HG03103 (cell line): ENCODE data around the gene RAB4B.
"Not testable (repeated sequence)": the region's sequence is repeated elsewhere in the genome, so short reads cannot be mapped to it uniquely, and the experiment has no call there.

Source experiments
- ATAC-seq: cut with Tn5 transposase; IDR thresholded peaks from one replicate; pipeline ENCODE4 v1.9.1; 2021; ENCODE audit warnings: low read depth; ENCODE audit not compliant: unreplicated experiment

The RAB4B gene

DNA sequence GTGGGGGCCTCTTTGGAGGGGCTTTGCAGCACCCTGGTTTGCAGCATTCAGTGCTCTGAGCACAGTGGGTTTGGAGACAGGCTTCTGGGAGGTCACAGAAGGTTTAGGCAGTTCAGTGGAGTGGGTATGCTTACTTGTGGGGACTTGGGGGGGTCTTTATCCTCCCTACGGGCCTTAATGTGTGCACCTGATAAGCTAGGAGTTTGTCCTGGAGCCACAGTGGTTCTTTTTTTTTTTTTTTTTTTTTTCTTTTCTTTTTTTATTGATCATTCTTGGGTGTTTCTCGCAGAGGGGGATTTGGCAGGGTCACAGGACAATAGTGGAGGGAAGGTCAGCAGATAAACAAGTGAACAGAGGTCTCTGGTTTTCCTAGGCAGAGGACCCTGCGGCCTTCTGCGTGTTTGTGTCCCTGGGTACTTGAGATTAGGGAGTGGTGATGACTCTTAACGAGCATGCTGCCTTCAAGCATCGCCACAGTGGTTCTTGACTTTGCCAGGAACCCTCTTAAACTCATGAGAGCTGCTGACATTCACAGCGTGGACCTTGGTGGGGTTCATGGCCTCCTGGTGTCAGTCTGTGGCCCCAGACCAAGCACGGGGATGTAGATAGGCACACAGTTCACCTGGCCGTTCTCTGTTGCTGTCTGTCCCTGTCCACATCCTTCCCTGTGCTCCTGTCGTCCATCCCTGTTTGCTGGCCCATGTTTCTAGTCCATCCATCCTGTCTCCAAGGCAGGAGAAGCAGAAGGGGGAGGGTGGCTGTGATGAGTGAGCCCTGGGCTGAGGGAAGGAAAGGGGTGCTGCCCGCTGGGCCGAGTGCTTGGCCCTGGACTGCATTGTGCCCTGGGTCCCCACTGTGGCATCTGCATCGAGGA, 23.6 kb downstream of the RAB4B start:
- no peak for ATAC-seq

DNA sequence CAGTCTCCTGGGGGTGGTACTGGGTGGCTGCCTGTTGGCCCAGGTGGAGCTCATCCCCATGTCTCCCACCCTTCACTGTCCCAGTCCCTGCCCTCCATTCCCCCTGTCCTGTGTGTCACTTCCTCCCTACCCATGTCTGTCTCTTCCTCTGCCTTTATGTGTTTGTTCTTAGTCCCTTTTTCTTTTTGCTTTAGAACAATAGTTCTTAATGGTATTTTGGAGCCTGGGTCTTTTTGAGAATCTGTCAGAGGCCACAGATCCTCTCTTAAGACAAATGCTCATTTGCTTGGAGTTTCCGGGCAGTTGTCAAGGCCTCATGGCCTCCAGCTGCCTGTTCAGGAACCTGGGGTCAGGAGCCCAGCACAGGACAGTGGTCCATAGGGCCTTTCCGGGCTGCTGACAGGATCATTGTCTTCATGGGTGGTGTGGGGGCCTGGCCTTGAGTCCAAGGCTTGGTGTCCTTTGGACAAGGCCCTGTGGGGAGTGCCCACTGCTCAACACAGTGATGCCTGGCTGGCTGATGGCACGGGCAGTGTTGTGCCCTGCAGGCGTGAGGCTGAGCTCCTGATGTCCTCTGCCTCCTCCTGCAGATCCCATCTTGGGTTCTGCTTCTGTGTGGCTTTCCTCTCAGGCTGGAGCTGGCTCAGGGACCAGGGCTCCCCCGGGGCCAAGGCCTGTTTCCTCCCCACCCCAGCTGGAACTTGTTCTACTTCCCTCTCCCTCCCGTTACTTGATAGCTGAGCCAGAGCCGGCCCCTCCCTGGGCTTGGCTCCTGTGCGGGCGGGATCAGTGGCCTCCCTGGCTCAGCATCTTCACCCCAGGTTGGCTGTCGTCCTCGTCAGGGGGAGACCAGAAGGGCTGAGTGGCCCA, 24.5 kb downstream of the RAB4B start:
- no peak for ATAC-seq

DNA sequence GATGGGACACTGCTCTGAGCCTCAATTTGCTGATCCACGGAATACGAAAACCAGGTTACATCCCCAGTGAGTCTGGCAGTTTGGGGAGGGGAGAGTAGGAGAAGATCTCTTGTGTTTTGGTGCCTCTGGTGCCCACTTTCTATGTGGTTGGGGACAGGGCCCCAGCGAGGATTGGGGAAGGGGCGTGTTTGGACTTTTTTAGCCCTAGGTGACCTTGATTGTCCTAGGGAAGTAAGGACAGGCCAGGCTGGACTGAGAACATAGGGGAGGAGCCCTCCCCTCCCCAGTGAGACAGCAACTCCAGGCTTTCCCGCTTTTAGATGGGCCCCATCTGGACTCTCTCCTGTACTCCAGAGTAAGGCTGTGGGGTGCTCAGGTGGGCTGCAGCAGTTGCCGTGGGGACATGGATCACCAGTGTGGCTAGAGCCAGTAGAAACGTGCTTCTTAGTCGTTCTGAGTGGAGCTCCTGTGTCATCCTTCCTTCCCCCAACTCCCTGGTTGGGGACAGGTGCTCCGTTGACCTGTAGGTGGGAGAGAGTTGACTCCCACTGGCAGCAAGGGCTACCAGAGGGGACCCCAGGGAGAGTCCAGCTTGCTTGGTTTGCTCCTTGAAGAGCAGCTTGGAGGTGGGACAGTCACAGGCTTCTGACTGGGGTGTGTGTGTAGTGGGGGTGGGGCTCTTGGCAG, 25.3 kb downstream of the RAB4B start:
- ATAC-seq, result no peak

GRCh38 chr19:40803857-40804782, 26.1 kb downstream of the RAB4B start:
- no peak for ATAC-seq

DNA sequence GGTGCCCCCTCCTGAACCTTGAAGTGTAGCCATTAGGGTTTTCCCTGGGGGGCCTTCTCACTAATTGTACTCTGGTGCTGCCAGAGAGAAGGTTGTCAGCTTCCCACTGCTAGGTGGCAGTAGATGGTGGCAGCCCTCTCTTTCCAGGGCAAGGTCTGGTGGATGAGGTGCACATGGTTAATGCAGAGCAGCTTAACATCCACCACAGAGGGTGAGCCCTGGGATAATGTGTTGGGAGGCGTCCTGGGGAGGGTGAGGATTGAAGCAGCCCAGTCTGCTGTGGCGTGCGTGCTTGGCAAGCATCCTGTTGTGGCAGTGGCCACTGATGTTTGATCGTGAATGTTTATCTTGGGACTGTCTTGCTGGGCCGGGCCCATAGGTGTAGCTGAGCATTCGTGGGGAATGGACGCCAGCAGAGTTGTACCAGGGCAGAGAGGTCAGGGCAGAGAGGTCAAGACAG, 26.8 kb downstream of the RAB4B start:
- no peak for ATAC-seq

GRCh38 chr19:40805258-40805868, 27.3 kb downstream of the RAB4B start:
- ATAC-seq, result no peak

DNA sequence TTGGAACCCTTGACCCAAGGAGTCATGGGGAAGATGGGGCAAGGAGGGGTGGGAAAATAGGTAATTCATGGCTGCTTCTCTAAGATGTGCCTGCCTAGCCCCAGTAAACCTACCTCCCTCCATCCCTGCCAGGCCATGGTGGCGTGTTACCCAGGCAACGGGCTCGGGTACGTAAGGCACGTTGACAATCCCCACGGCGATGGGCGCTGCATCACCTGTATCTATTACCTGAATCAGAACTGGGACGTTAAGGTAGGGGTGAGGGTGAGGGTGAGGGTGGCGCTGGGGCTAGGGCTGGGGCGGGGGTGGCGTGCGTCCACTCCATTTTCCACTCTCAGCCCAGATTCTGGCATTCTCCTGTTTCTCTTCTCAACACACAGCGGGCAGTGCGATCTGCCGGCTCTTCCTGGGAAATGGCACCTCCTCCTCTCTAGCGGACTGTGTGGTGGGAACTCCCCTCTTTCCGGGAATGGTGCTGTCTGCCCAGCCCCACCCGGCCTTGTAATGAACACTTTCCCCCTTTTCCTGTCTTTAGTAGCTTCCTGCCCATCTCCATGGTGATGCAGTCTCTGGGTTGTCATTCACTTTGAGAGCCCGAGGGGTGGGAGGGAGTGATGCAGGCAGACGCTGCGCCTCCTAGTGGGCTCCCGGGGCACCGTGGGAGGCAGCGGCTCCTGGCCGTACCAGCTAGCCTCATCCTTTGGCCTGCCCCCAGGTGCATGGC, 28.5 kb downstream of the RAB4B start:
- ATAC-seq, result no peak

- no peak for ATAC-seq
These were observed 29.3 kb downstream of the RAB4B start for GRCh38 chr19:40807147-40808020.

DNA sequence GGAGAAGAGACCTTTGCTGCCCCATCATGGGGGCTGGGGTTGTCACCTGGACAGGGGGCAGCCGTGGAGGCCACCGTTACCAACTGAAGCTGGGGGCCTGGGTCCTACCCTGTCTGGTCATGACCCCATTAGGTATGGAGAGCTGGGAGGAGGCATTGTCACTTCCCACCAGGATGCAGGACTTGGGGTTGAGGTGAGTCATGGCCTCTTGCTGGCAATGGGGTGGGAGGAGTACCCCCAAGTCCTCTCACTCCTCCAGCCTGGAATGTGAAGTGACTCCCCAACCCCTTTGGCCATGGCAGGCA, 29.9 kb downstream of the RAB4B start:
- no peak for ATAC-seq

GRCh38 chr19:40808497-40808896, 30.4 kb downstream of the RAB4B start:
- ATAC-seq, result no peak

DNA sequence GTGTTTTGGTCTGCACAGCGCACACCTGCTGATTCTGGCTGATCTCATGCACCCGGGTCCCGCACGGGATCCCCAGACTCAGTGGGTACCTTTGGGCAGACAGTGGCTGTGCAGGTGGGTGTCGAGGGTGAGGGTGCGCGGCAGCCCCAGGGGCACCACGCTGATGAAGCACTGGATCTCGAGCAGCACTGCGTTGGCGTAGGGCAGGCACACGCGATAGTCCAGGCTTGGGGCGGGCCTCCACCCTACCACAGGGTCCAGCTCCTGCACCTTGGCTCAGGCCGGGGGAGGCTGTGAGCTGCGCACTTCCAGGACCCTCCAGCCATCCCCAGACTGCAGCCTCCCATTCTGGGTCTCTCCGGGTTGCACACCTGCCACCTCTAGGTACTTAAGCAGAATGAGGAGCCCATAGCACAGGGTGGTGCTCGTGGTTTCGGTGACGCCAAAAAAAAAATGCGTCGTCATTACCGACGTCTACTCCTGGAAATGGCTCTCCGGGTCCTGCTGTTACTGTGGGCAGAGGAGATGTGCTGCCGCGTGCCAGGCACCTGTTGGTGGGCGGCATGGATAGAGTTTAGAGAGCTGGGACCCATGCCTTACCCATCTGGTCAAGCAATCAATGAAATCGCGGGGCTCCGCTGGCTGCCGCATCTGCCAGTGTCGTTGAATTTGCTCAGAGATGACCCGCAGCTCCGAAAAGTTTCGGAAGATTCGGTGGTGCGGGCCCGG, 31.5 kb downstream of the RAB4B start:
- no peak for ATAC-seq

- ATAC-seq, result no peak
These were observed 32.1 kb downstream of the RAB4B start for GRCh38 chr19:40810160-40810559.

DNA sequence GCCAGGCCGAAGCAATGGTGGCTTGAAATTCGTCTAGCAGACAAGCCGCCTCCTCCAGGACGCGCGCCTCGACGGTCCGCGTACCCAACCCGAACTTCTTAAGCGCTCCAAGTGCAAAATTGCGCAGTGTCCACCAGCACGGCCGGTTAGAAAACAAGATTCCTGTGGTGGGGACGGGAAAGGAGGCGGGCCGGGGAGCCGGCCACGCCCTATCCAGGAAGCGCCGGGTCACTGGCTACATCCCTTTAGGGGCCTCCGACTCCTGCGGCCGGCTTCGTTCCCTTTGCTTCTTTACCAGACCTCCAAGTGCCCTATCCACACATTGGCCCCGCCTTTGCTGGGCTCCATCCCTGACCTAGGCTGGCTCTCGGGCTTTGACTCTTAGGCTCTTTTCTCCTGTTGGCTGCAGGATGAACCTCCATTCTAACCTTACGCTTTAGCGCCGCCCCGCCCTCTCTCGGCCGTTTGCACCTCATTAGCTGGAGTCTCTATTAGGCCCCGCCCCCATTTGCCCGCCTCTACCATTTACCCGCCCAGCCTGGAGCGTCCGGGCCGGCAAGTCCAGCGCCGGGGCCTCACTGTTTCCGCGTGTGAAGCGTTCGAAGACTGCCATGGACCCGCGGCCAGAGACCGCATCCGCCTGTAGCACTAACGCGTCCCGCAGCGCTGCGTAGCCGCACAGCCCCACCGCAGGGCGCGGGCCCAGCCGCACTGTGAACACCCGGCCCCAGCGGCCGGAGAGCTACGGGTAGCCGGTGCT, 32.8 kb downstream of the RAB4B start:
- not testable (repeated sequence) for ATAC-seq

GRCh38 chr19:40811478-40812341, 33.7 kb downstream of the RAB4B start:
- no peak for ATAC-seq

DNA sequence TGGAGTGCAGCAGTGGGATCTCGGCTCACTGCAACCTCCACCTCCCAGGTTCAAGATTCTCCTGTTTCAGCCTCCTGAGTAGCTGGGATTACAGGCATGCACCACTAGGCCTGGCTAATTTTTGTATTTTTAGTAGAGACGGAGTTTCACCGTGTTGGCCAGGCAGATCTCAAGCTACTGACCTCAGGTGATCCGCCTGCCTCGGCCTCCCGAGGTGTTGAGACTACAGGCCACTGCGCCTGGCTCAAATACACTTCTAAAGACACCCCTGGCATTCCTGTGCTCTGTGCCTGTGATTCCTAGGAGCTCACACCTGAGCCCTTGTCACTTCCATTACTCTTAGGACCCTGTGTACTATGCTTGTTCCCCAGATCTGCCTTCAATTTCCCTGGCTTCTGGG, 34.5 kb downstream of the RAB4B start:
- not testable (repeated sequence) for ATAC-seq

DNA sequence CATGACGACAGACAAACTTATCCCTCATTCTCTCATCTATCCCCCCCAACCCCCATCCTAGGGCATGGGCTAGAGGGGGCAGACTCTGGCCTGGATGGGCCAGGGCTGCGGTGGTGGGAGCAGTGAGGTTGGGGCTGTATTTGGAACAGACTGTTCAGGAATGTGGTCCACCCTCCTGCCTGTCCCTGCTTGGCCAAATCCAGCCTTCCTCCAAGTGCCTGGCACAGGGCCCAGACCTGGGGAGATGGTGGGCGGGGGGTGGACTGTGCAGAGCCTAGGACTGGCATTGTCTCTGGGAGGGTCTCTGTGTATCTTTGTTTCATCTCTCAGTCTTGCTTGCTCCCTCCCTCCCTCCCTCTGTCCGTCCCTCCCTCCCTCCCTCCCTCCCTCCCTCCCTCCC, 35.1 kb downstream of the RAB4B start:
- ATAC-seq, result no peak
